ENCODE measurements around the gene RBBP7. TPM values are rescaled to one million over a fixed set of nuclear protein-coding genes. Genes with fewer than 3 reads are reported as not detected.

RBBP7 gene
- total and polyA plus RNA-seq, 4 donors: 52.3 to 117 (median 83.7) TPM

DNA sequence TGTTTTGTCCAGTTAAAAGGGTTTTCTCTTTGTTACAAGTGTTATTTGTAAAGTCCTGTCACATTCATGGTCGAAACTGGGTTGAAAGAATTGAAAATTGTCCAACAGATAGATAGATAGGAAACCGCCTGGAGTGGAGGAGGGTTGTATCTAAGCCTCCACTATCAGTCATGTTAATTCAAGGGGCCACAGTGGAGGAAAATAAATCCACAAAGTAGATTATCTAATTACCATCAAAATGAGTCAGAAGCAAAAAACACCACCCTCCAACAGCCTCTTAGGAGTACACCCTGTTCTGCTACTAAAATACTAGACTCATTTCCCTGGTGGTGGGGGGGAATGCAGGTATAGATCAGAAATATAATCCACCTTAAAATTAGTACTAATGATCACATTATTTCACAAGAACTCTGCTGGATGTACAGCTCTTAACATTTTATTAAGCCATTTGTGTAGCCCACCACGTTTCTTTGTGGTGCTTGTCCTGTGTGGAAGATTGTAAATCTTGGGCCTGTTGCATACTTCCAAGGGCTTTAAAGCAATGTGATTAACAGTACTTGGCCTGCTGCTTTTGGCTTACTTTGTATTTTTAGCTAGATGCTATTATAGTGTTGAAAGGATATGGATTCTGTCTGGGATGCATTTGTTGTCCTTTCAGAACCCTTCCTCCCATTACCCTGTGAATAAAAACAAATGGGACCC, 26.8 kb downstream of the RBBP7 start:
- peaks cover 5 to 26% (median 11%) of the 10 kb centered on the region in 4 donors for H3K36me3 ChIP-seq (ENCODE audit: control insufficient read depth in 4 of 4, insufficient read depth in 4 of 4, low read length in 4 of 4)
- WGBS, 2 donors: 78 to 84% methylated on average over 3 of the region's 3 CpGs

DNA sequence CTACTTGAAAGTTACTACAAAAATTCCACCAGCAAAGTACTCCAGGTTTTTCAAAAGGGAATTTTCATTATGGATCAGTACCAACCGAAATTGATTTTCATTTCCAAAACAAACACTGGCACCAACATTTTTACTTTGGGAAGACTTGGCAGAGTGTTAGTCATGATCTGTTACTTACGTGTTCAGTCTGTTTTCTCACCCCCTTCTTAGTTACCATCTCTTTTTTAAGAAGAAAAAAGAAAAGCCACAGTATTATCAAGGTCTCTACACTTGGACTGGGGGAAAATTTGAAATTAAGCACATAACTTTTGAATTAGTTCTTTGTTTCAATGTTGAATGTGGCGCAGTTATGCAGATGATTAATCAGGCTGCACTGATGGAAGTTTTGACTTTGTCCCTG, 27.5 kb downstream of the RBBP7 start:
- 82 to 90% methylated on average over 3 of the region's 3 CpGs for WGBS, 2 donors
- Histone ChIP-seq H3K4me1 (ENCODE audit: control insufficient read depth in 5 of 5, insufficient read depth in 5 of 5, low read length in 5 of 5) (peaks cover 0 to 4% (median 0%) of the 10 kb centered on the region in 5 donors), H3K36me3 (ENCODE audit: control insufficient read depth in 4 of 4, insufficient read depth in 4 of 4, low read length in 4 of 4) (peaks cover 5 to 26% (median 10%) of the 10 kb centered on the region in 4 donors), H3K4me3 (no peak overlapping the region), H3K27me3 (ENCODE audit: control insufficient read depth in 3 of 3, insufficient read depth in 3 of 3, low read length in 2 of 3) (peaks cover 0 to 22% (median 13%) of the 10 kb centered on the region in 3 donors), H3K27ac (ENCODE audit: low read depth in 1 of 2, low read length in 1 of 2) (no peak overlapping the region), H3K9me3 (ENCODE audit: control insufficient read depth in 4 of 4, insufficient read depth in 3 of 4, low read length in 3 of 4) (no peaks in the 10 kb centered on the region), H3K9ac (ENCODE audit: insufficient read depth in 1 of 2, low read length in 2 of 2) (no peak overlapping the region)
- ATAC-seq (ENCODE audit: insufficient read depth, low FRiP score) (no peak), DNase-seq (no peak)
- TF ChIP-seq, protein P1, sequence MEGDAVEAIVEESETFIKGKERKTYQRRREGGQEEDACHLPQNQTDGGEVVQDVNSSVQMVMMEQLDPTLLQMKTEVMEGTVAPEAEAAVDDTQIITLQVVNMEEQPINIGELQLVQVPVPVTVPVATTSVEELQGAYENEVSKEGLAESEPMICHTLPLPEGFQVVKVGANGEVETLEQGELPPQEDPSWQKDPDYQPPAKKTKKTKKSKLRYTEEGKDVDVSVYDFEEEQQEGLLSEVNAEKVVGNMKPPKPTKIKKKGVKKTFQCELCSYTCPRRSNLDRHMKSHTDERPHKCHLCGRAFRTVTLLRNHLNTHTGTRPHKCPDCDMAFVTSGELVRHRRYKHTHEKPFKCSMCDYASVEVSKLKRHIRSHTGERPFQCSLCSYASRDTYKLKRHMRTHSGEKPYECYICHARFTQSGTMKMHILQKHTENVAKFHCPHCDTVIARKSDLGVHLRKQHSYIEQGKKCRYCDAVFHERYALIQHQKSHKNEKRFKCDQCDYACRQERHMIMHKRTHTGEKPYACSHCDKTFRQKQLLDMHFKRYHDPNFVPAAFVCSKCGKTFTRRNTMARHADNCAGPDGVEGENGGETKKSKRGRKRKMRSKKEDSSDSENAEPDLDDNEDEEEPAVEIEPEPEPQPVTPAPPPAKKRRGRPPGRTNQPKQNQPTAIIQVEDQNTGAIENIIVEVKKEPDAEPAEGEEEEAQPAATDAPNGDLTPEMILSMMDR (IDR thresholded peaks at IDR 0.05; ENCODE audit: control extremely low read depth, extremely low read depth): no peak

More for the DNA sequence above, 26.8 kb downstream of the RBBP7 start:
- Histone ChIP-seq H3K27me3 (ENCODE audit: control insufficient read depth in 3 of 3, insufficient read depth in 3 of 3, low read length in 2 of 3) (peaks cover 0 to 23% (median 18%) of the 10 kb centered on the region in 3 donors), H3K9ac (ENCODE audit: insufficient read depth in 1 of 2, low read length in 2 of 2) (no peak overlapping the region), H3K4me1 (ENCODE audit: control insufficient read depth in 5 of 5, insufficient read depth in 5 of 5, low read length in 5 of 5) (peaks cover 0 to 4% (median 0%) of the 10 kb centered on the region in 5 donors), H3K4me3 (no peak overlapping the region), H3K9me3 (ENCODE audit: control insufficient read depth in 4 of 4, insufficient read depth in 3 of 4, low read length in 3 of 4) (no peaks in the 10 kb centered on the region), H3K27ac (ENCODE audit: low read depth in 1 of 2, low read length in 1 of 2) (no peak overlapping the region)
- TF ChIP-seq, protein P1 (IDR thresholded peaks at IDR 0.05; ENCODE audit: control extremely low read depth, extremely low read depth): no peak
- ATAC-seq (ENCODE audit: insufficient read depth, low FRiP score) (no peak), DNase-seq (no peak)

DNA sequence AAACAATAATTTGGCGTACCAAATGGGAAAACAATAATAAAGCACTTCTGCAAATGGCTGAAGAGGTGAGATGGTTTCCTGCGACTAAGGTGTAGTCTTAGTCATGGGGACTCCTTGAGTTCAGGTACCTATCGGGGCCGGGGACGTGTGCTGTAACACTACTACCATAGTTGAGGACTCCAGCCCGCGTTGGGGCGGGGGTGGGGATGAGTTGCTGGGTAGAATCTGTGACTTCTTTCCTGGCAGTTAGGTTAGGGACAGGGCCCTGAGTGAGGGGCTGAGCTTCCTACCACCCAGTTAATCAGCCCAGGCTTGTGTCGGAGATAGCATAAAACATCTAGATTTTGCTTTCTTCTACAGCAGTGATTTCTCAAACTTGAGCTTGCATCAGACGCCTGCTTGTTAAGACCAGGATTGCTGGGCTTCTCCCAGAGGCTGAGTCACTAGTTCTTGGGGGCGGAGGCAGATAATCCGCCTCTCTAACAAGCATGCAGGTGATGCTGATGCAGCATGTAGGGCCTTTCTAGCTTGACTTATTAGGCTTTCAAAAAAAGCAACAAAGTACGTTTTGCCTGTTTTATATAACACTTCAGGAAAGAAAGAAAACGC, 30.2 kb downstream of the RBBP7 start:
- no peak overlapping the region for H3K4me3 ChIP-seq
- ATAC-seq (ENCODE audit: insufficient read depth, low FRiP score) (no peak), DNase-seq (no peak)
- no peak overlapping the region for H3K27ac ChIP-seq (ENCODE audit: low read depth in 1 of 2, low read length in 1 of 2)
- no peak overlapping the region for H3K9ac ChIP-seq (ENCODE audit: insufficient read depth in 1 of 2, low read length in 2 of 2)
- TF ChIP-seq, protein P1 (IDR thresholded peaks at IDR 0.05; ENCODE audit: control extremely low read depth, extremely low read depth): no peak
- peaks cover 0 to 21% (median 19%) of the 10 kb centered on the region in 3 donors for H3K27me3 ChIP-seq (ENCODE audit: control insufficient read depth in 3 of 3, insufficient read depth in 3 of 3, low read length in 2 of 3)
- H3K9me3 ChIP-seq (ENCODE audit: control insufficient read depth in 4 of 4, insufficient read depth in 3 of 4, low read length in 3 of 4): peaks cover 0 to 3% (median 0%) of the 10 kb centered on the region in 4 donors
- WGBS, 2 donors: 87 to 92% methylated on average over 14 of the region's 14 CpGs
- peaks cover 0 to 4% (median 0%) of the 10 kb centered on the region in 5 donors for H3K4me1 ChIP-seq (ENCODE audit: control insufficient read depth in 5 of 5, insufficient read depth in 5 of 5, low read length in 5 of 5)
- peaks cover 0 to 25% (median 15%) of the 10 kb centered on the region in 4 donors for H3K36me3 ChIP-seq (ENCODE audit: control insufficient read depth in 4 of 4, insufficient read depth in 4 of 4, low read length in 4 of 4)

Data from lung (tissue), 12 donors.